Kidney capillary endothelial cell (primary cell): Measurements from ENCODE around the gene ARHGEF26.
A peak's percentile ranks its signal among the peaks of the same experiment; 100 is the strongest.

Experiments
- DNase-seq: peaks from one replicate; pipeline ENCODE4 v3.0.0-alpha.2; 2018; ENCODE audit warnings: low spot score

The ARHGEF26 gene

DNA sequence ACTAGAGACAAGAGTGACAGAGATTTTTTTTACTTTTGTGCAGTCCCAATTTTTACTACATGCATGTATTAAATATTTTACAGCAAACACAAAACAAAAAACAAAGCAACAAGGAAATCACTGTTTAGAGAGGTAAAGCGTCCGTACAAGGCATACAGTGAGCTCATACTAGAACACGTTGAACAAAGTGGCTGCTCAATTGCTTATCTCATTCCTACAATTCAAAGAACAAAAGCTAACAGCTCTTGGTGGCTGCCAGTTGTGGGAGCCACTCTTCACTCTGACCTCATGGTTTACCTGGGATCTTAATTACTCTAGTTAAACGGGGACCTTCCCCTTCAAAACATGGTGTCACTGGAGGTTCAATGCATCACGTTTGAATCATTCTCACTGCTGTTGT lies 7.6 kb upstream of the ARHGEF26 start:
- no peak for DNase-seq

DNA sequence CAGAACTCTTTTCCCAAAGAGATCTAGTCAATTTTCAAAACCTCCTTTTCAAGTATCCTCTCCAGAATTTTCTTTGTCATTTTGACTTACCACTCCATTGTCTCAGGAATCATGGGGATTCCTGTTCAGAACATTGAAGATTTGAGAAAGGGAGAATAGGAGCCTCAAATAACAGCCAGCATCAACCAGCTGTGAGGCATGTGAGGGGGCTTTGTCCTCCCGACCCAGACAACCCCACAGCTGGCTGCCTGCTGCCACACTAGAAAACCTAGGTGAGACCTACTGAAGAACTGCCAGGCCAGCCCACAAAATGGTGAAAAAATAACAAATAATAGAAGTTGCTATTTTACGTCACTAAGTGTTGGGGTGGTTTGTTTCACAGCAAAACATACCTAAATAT lies 5.9 kb upstream of the ARHGEF26 start:
- no peak for DNase-seq

DNA sequence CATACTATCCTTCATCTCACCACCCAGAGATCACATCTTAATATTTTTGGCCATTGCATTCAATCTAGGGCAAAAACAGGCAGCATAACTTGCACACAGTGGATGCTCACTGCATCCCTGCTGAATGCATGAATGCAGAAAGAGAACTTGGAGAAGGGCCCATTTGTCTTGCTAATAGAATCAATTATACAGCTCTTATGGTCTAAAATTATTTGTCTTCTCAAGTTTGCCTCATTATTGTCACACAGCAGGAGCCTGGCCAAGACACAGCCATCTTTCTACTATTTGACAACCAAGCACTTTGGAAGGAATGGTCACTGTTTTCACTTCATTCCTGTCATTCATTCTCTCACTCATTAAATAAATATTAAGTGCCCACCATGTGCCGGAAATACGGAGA lies 1.2 kb upstream of the ARHGEF26 start:
- DNase-seq = no peak

DNA sequence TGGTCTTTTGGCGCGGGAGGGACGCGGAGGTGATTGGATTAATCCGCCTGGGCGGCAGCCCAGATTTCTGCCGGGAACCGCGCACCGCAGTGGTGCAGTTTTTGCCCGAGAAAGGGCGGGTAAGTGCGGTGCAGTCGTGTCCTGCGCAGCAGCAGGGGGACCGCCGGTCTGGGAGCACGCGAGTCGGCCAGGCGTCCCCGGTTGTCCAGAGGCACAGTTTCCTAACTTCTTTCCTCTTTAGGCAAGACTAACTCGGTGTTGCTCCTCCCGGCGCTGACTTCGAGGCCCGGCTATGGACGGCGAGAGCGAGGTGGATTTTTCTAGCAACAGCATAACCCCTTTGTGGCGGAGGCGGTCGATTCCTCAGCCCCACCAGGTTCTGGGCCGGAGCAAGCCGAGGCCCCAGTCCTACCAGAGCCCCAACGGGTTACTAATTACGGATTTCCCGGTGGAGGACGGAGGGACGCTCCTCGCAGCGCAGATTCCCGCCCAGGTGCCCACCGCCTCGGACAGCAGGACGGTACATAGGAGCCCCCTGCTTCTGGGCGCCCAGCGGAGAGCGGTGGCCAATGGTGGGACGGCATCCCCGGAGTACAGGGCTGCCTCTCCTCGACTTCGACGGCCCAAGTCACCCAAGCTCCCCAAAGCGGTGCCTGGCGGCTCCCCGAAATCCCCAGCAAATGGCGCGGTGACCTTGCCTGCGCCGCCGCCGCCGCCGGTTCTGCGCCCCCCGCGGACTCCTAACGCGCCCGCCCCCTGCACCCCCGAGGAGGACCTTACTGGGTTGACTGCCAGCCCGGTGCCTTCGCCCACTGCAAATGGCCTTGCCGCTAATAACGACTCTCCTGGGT lies 736 bp downstream of the ARHGEF26 start:
- peak; percentile 16 for DNase-seq

DNA sequence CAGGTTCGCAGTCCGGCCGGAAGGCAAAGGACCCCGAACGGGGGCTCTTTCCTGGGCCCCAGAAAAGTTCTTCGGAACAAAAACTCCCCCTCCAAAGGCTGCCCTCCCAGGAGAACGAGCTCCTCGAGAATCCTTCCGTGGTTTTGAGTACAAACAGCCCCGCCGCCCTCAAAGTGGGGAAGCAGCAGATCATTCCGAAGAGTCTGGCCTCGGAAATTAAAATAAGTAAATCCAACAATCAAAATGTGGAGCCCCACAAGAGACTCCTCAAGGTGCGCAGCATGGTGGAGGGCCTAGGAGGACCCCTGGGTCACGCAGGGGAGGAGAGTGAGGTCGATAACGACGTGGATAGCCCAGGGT lies 1.3 kb downstream of the ARHGEF26 start:
- DNase-seq = no peak

DNA sequence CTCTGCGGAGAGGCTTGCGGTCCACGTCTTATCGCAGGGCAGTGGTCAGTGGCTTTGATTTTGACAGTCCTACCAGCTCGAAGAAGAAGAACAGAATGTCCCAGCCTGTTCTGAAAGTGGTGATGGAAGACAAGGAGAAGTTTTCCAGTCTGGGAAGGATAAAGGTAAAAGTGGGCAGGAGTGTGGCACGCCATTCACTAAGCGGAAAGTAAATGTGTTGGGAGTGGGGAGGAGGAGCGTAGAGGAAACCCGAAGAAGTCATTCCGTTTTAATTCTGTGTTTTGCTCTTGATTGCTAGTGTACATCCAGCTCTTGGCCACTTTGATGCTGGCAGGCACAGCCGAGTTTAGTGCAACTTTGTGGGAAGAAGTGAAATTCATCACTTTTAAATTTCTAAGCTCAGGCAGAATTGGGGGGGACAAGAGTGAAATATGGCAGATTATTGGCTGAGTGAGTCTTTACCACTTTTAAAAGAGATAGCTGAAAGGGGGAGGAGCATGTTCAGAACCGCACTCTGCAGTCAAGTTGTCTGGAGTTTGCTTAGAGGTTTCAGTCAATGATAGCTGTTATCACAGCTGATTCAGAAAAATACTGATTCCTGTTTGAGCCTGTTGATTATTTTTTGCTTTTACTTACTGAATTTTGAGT lies 1.8 kb downstream of the ARHGEF26 start:
- peak; percentile 18 for DNase-seq

DNA sequence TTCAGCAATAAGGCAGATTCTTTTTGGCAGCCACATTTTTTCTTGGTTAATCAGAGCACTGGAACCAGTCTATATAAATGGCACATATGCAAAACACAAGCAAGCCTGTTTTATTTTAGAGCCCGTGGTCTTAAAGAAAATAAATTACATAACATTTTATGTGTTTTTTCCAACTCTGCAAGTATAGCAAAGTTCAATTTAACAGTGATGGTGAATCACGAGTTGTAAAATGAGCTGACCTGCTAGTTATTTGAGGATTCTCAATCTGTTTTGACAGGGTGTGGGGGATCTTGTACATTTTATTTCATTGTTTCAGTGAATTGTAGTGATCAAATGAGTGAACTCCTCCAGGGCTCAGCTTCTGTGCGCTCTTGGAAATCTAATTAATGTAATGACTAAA lies 2.7 kb downstream of the ARHGEF26 start:
- no peak for DNase-seq

DNA sequence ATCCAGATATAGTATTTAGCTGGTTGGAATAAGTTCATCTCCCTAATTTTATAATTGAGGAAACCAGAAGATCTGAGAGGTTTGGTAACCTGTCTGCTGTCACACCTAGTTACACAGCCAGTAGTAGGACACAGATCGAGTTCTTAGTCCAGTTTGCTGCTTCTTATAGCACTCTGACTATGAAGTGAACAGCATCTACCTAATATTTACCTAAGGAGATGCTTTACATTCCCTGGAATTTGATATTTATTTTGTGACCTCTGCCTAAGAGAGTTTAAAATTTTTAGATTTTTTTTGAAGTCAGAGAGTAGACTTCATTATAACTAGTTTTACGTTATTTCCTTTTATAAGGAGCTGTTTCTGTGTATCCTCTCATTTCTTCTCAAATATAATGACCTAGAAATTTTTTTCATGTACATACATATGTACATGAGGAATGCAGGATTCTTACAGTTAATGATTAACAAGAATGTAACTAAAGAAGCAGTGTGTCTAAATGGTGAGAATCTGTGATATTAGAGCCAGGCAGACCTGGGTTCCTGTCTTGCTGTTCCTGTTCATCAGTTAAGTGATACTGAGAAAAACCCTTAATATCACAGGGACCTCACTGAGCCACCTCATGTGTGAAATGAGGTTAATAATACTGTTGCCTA lies 4.3 kb downstream of the ARHGEF26 start:
- DNase-seq = no peak

DNA sequence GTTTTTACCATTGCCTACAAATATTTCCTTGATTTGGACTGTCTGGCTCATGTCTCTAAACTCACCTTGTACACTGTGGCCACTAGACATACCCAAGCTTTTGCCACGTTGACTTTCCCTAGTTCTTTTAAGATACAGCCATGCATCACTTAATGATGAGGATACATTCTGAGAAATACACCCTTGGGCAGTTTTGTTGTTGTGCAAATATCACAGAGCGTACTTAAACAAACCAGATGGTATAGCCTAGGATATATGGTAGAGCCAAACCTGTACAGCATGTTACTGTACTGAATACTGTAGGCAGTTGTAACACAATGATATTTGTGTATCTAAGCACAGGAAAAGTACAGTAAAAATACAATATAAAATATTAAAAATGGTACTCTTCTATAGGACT lies 5.5 kb downstream of the ARHGEF26 start:
- no peak for DNase-seq

DNA sequence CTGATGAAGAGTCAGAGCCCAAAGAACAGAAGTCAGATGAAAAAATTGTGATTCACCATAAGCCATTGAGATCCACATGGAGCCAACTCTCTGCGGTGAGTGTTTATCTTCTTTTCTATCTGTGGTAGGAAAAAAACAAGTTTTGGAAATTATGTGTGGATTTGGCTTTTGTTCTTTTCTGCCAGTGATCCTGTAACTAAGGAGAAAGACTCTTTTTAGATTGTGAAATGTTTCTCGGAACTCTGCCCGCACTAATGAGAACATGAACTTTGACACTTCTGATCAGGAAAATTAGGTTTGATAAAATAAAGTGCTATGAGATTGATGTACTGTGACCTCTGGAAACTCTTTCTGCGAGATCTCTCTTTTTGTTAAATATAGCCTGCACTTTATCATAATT lies 8.4 kb downstream of the ARHGEF26 start:
- no peak for DNase-seq

DNA sequence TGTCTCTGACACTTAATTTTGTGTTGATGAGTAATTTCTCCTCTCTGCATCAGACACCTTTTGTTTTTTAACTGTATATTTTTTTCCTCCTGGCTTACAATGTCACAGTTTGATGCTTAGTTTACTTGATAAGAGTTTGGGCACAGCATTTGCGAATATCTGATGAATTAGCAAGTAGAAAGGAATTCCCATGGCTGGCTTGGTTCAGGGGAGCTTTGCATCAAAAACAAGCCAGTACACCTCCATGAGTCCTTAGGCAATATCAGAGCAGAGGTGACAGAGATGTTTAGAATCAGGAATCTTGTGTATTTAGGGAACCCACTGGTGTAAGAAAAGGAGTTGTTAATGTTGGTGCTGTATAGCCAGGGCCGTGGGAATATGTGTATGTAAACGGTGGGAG lies 9.3 kb downstream of the ARHGEF26 start:
- DNase-seq = no peak

DNA sequence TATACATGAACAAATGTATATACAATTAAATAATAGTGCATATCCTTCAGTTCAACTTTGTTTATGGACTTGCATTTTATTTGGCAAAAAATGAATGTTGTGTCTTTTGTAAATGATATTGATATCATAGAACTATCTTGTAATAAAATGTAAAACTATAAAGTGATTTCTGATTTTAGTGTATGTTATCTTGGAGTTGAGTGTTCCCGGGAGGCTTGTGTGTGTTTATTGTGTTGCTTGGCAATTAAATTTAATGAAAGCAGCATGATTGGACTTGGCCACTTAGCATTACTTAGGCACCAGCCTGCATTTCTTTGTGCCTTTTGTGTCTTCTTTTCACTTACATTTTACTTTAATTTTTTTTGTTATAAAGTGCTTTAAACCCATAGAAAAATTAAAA lies 10.6 kb downstream of the ARHGEF26 start:
- DNase-seq = no peak

DNA sequence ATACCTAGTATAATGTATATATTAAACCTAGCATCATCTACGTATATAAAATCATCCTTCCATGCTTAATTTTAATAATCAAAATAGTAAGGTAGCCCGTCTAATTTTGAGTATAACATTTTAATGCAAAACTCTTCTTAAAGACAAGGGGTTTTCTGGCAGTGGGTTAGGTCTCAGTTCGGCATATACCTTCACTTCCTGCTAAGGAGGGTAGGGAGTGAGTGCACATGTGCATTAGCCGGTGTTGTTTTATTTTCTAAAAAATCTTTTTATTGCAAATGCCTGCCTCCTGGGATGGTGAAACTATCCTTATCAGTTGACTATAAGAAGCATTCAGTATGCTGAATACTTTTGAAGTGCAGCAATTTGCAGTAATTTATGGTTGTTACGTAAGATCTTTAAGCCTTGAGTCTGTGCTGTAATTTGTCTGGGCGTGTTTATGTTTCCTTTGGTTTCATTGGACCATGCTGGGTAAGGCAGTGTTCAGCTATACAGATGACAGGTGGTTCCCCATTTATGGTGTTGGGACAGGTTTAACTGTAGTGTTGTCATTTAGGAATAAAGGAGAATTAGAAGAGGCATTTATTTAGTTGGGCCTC lies 11.7 kb downstream of the ARHGEF26 start:
- no peak for DNase-seq

DNA sequence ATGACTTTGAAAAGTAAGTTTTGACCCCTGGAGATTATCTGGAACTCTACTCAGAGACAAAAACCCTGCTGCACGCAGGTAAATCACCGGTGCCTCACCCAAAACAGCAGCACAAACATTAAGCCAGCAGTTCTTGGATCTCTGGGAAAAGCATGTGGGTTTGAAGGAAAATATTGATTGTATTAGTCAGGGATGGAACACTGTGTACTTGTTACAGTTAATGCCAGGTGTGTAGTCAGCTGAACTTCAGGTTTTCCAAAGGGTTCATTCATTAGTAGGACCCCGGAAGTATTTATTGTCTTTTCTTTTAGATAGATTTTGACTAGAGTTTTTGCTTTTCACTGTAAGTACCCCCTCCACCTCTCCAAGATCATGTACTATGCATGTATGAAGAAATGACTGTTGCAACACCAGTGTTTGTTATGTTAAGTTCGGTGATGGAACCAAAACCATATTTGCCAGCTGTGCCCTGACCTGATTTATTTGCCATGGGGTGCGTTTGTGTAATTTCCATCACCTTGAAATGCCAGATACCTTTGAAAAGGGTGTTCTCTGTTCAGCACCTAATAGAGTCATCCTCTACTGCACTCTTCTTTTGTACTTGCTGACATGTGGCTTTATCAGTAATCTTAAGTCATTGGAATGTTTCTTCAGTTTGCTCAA lies 14.5 kb downstream of the ARHGEF26 start:
- no peak for DNase-seq

DNA sequence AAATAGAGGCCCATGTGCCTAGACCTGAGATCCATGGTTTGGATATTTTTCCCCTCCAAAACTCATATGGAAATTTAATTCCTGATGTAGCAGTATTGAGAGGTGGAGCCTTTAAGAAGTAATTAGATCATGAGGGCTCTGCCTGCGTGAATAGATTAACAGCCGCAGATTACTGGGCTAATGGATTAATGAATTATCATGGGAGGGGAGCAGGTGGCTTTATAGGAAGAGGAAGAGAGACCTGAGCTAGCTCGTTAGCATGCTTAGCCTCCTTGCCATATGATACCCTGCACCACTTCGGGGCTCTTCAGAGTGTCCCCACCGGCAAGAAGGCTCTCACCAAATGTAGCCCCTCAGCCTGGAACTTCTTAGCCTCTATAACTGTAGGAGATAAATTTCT lies 15.8 kb downstream of the ARHGEF26 start:
- no peak for DNase-seq

DNA sequence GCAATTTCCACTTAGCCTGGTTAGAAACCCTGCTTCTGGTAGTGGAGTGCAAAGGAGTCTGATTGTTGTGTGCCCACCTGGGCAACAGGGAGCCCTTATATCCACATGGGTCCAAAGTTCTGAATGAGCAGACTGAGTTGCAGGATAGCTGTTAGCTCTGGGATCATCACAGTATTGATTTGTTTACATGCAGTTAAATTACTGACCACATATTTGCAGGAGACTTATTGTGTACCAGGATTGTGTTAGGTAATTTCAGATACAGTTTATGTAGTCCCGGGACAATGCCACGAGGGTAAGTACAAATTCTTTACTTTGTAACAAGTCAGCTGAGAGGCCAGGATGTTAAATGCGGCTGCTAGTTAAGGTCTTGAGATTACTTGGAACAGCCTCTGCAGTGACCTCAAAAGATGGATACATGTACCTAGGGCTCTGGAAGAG lies 18.8 kb downstream of the ARHGEF26 start:
- no peak for DNase-seq

DNA sequence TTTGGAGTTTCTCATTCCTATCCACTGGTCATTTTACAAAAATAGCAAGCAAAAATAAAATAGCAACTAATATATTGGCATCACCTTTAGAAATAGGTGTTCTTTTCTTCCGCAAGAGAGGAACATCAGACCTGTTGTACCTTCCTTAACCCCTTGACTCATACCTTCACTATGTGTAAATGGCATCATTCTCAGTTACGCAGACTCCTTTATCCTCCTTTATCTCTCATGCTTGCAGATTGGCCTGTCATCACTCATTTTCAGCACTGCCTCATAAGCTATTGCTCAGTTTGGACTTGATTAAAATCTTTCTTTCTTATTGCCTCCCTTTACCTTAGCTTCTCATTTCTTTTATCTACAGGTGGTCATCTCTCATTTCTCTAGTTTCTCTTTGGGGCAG lies 21.4 kb downstream of the ARHGEF26 start:
- DNase-seq = no peak

DNA sequence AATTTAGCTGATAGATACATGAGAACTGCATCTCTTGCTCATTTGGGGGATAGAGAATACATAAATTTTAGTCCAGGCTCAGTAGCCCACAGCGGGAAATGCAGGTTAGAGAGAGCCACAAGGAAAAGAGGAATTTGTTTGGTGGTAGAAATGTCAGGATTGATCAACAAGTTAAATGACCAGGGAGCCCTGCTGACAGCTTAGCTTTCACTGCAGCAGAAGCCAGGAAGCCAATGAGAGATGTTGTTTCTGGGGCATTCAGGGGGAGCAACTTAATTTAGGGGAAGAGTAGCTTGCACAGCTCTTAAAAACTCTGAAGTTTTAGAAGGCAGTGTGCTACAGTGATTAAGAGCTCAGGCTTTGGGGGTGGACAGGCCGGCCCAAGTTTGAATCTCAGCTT lies 22.7 kb downstream of the ARHGEF26 start:
- no peak for DNase-seq

DNA sequence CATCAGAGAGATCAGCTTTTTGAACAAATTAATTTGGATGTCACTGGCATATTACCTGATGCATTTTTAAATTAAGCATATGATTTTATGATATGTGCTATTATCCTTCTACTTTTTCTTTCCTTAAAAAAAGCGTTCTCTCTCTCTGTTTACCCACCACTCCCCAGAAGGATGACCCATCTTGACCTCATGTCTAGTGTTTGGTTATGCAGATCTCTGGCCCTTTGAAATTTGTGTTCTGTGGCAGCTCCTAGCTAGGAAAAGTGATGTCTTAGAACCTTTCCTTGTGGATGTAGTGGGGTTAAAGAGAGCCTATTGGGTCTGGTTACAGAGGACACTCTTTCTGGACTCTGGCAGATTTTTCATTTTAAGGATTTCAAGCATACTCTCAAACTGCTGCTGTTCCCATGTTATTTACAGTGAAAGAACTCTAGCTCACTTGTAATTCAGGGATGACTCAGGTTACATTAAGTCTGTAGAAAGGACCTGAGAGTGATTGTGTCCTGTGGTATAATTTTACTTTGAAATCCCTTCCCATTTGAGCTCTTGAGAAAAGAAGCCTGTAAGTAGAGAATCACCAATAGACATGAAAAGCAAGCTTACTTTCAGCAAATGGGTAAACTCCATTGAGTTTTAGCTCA lies 23.8 kb downstream of the ARHGEF26 start:
- no peak for DNase-seq

DNA sequence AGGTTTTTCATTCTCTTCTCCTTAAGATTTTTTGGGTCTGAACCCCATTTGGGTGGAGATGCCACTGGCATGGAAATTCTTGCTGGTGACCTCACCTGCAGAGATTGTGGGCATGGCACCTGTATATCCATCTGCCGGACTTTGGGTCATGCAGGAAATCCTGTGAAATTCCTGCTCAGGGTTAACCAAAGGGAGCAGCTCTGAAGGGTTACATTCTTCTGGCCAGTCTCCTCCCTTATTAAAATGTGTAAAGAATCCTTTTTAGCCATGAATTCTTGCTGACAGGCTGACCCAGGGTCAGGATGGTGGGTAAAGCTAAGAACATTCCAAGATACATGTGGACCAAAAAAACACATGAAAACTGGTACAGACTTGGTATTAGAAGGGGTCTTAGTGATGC lies 27.4 kb downstream of the ARHGEF26 start:
- DNase-seq = peak; percentile 15

DNA sequence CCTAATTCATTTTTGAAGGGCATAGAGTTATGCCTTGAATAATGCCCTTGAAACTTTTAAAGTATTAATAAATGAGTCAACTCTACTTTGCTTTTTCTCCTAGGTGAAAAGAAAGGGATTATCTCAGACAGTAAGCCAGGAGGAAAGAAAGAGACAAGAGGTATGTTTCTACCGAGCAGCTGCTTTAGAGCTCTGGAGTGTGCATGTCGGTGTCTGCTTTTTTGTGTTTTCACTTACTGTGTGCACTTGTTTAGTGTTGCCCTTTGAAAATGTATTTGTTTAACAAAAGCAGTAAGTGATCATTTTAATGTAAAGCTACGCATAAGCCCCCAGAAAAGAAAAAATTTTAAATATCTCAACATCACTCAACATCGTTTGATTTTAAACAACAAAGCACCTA lies 28.1 kb downstream of the ARHGEF26 start:
- DNase-seq = no peak

DNA sequence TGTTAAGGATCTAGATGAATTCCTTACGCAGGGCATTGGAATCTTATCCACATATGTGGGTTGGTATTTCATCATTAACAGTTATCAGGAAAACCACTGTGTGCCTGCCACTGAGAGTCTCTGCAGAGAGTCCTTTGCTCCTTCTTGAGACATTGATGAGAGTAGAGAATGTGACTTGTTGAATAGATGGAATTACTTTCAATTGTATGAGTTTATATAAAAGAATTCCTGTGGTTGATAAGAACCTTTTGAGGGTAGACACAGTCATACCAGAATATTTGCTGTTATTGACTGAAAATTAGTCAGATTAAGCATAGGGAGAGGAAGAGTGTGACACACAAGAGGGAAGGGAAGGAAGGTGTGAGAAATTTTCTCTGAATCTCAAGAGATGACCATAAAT lies 30.8 kb downstream of the ARHGEF26 start:
- no peak for DNase-seq
